Ishikawa (cell line): ENCODE measurements around the gene APBA1.

ENCODE experiments used
- CEBPB ChIP-seq: IDR thresholded peaks from 2 replicates; pipeline ENCODE4 v1.6.1; 2012
- TAF1 ChIP-seq: IDR thresholded peaks from 2 replicates; pipeline ENCODE4 v1.6.1; 2012; ENCODE audit warnings: low read depth, mild to moderate bottlenecking
- TCF12 ChIP-seq: IDR thresholded peaks from 2 replicates; pipeline ENCODE4 v1.6.1; 2012; ENCODE audit warnings: low read depth
- ZBTB7A ChIP-seq: IDR thresholded peaks from 2 replicates; pipeline ENCODE4 v1.6.1; 2012; ENCODE audit warnings: low read depth
- TF ChIP-seq, protein P1 (sequence below): IDR thresholded peaks from 2 replicates; pipeline ENCODE4 v1.6.1; 2012

DNA sequence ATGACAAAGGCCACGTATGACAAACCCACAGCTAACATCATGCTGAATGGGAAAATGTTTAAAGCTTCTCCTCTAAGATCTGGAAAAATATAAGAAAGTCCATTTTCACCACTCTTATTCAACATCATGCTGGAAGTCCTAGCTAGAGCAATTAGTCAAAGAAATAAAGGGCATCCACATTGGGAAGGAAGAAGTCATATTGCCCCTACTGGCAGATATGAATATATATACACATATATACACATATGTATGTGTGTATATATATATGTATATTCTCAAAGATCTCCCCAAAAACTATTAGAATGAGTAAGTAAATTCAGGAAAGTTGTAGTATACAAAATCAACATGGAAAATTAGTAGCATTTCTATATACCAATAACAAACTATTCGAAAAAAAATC, 17.1 kb downstream of the APBA1 start:
- TF ChIP-seq, protein P1, sequence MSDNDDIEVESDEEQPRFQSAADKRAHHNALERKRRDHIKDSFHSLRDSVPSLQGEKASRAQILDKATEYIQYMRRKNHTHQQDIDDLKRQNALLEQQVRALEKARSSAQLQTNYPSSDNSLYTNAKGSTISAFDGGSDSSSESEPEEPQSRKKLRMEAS: no peak
- TF ChIP-seq ZBTB7A (no peak), CEBPB (no peak), TAF1 (no peak), TCF12 (no peak)
